H1 (cell line): ENCODE results near the gene DCAF4L1. TPM values are rescaled to one million over a fixed set of nuclear protein-coding genes. Genes with fewer than 3 reads are reported as not detected.

Experiments
- CTCF ChIA-PET: fragments of 300-600 bp; sonication (Branson Sonifier 250); formaldehyde crosslinking; loops from one replicate; lab custom pipeline; 2021; ENCODE audit not compliant: partially characterized antibody; lab: Charles Lee
- POLR2A ChIA-PET: fragments of 300-600 bp; sonication (Branson Sonifier 250); formaldehyde crosslinking; loops from one replicate; lab custom pipeline; 2021; ENCODE audit warnings: inconsistent platforms; ENCODE audit not compliant: partially characterized antibody; lab: Charles Lee
- DNase-seq, 2 experiments: peaks; one replicate each; pipeline versions ENCODE4 v3.0.0 to v3.0.0-alpha.2; 2010 to 2022; ENCODE audit warnings: low spot score in 2 of 2, low read depth in 1 of 2, mixed read lengths in 1 of 2
- FAIRE-seq: peaks from 2 replicates; lab custom pipeline; 2011; peaks lifted over from hg19 to GRCh38; lab: Jason Lieb, UNC
- H2AFZ ChIP-seq: 2 replicates; pipeline ENCODE4 v1.8.1; 2012; ENCODE audit warnings: low read length, inconsistent platforms
- H2AK5ac ChIP-seq: 2 replicates; pipeline ENCODE4 v1.6.1; 2013; ENCODE audit warnings: low read depth, low read length
- H2BK120ac ChIP-seq: replicated peaks from 2 replicates; pipeline ENCODE3; 2013; ENCODE audit warnings: low read depth, low read length, inconsistent platforms
- H2BK12ac ChIP-seq: 2 replicates; pipeline ENCODE4 v1.6.1; 2013; ENCODE audit warnings: low read depth, low read length
- H2BK15ac ChIP-seq: 2 replicates; pipeline ENCODE4 v1.6.1; 2013; ENCODE audit warnings: low read length
- H2BK20ac ChIP-seq: 2 replicates; pipeline ENCODE4 v1.6.1; 2013; ENCODE audit warnings: low read length
- H2BK5ac ChIP-seq: 2 replicates; pipeline ENCODE4 v1.6.1; 2013; ENCODE audit warnings: low read depth, low read length
- H3K14ac ChIP-seq: 2 replicates; pipeline ENCODE4 v1.6.1; 2013; ENCODE audit warnings: inconsistent platforms; ENCODE audit not compliant: insufficient read length
- H3K18ac ChIP-seq: 2 replicates; pipeline ENCODE4 v1.6.1; 2013; ENCODE audit warnings: low read length; ENCODE audit errors: extremely low read depth
- H3K23ac ChIP-seq: 2 replicates; pipeline ENCODE4 v1.6.1; 2013; ENCODE audit warnings: inconsistent platforms; ENCODE audit not compliant: insufficient read length
- H3K23me2 ChIP-seq: 2 replicates; pipeline ENCODE4 v1.6.1; 2013; ENCODE audit warnings: low read depth, low read length
- H3K27ac ChIP-seq: 2 replicates; pipeline ENCODE4 v1.6.1; 2011; ENCODE audit warnings: low read depth, low read length, inconsistent platforms
- H3K27me3 ChIP-seq, 4 experiments: replicated peaks in 1 of 4; 1 replicate in 1 of 4; 2 replicates in 3 of 4; pipeline versions ENCODE4 v1.6.1 to v1.8.1; 2011 to 2013; ENCODE audit warnings: low read length in 3 of 4, mild to moderate bottlenecking in 3 of 4, inconsistent platforms in 2 of 4, mixed read lengths in 2 of 4, moderate library complexity in 1 of 4; ENCODE audit not compliant: control insufficient read depth in 3 of 4, insufficient read depth in 3 of 4; ENCODE audit errors: extremely low read depth in 1 of 4
- H3K36me3 ChIP-seq, 4 experiments: 2 replicates each; pipeline versions ENCODE4 v1.6.1 to v1.8.1; 2011 to 2013; ENCODE audit warnings: mild to moderate bottlenecking in 4 of 4, low read length in 3 of 4, moderate library complexity in 2 of 4, control low read depth in 1 of 4, inconsistent platforms in 1 of 4; ENCODE audit not compliant: insufficient read depth in 4 of 4, control insufficient read depth in 2 of 4
- H3K4ac ChIP-seq: replicated peaks from 2 replicates; pipeline ENCODE3; 2013; ENCODE audit warnings: low read length, low read depth, mixed read lengths, inconsistent platforms; ENCODE audit not compliant: insufficient read length
- H3K4me1 ChIP-seq, 4 experiments: replicated peaks in 1 of 4; 1 replicate in 1 of 4; 2 replicates in 3 of 4; pipeline versions ENCODE4 v1.6.1 to v1.8.1; 2011 to 2013; ENCODE audit warnings: low read length in 3 of 4, inconsistent platforms in 2 of 4, mixed read lengths in 1 of 4; ENCODE audit not compliant: insufficient read depth in 4 of 4, control insufficient read depth in 3 of 4
- H3K4me2 ChIP-seq, 2 experiments: 2 replicates each; pipeline versions ENCODE4 v1.6.1 to v1.8.1; 2011 to 2013; ENCODE audit warnings: low read depth in 2 of 2, low read length in 2 of 2, control low read depth in 1 of 2, inconsistent platforms in 1 of 2, mild to moderate bottlenecking in 1 of 2; ENCODE audit not compliant: insufficient read depth in 1 of 2
- H3K4me3 ChIP-seq, 4 experiments: fragments of 200-600, 300-600 bp in 1 of 4; sonication (generic), shearing (Covaris generic), sonication (Bioruptor Twin) in 1 of 4; 2 replicates each; pipeline versions ENCODE4 v1.5.1 to v1.8.1; 2011 to 2016; ENCODE audit warnings: low read length in 4 of 4, low read depth in 3 of 4, control low read depth in 2 of 4, inconsistent platforms in 2 of 4, mild to moderate bottlenecking in 2 of 4, mixed read lengths in 1 of 4, moderate library complexity in 1 of 4; ENCODE audit not compliant: insufficient read depth in 2 of 4; ENCODE audit errors: extremely low read depth in 1 of 4
- H3K56ac ChIP-seq: replicated peaks from 2 replicates; pipeline ENCODE3; 2013; ENCODE audit warnings: low read depth, mild to moderate bottlenecking, mixed read lengths, low read length, inconsistent platforms; ENCODE audit not compliant: insufficient read length
- H3K79me1 ChIP-seq: 2 replicates; pipeline ENCODE4 v1.6.1; 2013; ENCODE audit warnings: low read depth, low read length, control low read depth
- H3K79me2 ChIP-seq, 2 experiments: 2 replicates each; pipeline versions ENCODE4 v1.6.1 to v1.8.1; 2012 to 2013; ENCODE audit warnings: low read length in 2 of 2, mild to moderate bottlenecking in 2 of 2, inconsistent platforms in 1 of 2; ENCODE audit not compliant: insufficient read depth in 2 of 2, control insufficient read depth in 1 of 2
- H3K9ac ChIP-seq, 4 experiments: replicated peaks in 1 of 4; 1 replicate in 1 of 4; 2 replicates in 3 of 4; pipeline versions ENCODE4 v1.6.1 to v1.8.1; 2011 to 2013; ENCODE audit warnings: low read depth in 3 of 4, low read length in 3 of 4, control low read depth in 2 of 4, mild to moderate bottlenecking in 2 of 4, moderate library complexity in 2 of 4, inconsistent platforms in 1 of 4; ENCODE audit errors: extremely low read depth in 1 of 4
- H3K9me3 ChIP-seq, 2 experiments: 2 replicates each; pipeline versions ENCODE4 v1.6.1 to v1.8.1; 2012 to 2013; ENCODE audit warnings: mild to moderate bottlenecking in 2 of 2, moderate library complexity in 2 of 2, control low read depth in 1 of 2, inconsistent platforms in 1 of 2, low read depth in 1 of 2, low read length in 1 of 2, mixed read lengths in 1 of 2; ENCODE audit not compliant: insufficient read depth in 2 of 2
- H4K20me1 ChIP-seq, 2 experiments: replicated peaks in 1 of 2; 2 replicates each; pipeline versions ENCODE3 to v1.8.1; 2011 to 2013; ENCODE audit warnings: inconsistent platforms in 2 of 2, low read length in 2 of 2, mild to moderate bottlenecking in 1 of 2; ENCODE audit not compliant: insufficient read depth in 2 of 2, control insufficient read depth in 1 of 2
- H4K5ac ChIP-seq: 2 replicates; pipeline ENCODE4 v1.6.1; 2013; ENCODE audit warnings: low read length, low read depth, mixed read lengths, inconsistent platforms; ENCODE audit not compliant: insufficient read length
- H4K8ac ChIP-seq: 2 replicates; pipeline ENCODE4 v1.8.0; 2013; ENCODE audit warnings: mild to moderate bottlenecking, moderate library complexity, low read length, inconsistent platforms; ENCODE audit not compliant: insufficient read depth; ENCODE audit errors: extremely low read depth
- H4K91ac ChIP-seq: replicated peaks from 2 replicates; pipeline ENCODE3; 2013; ENCODE audit warnings: low read length, mixed read lengths, inconsistent platforms; ENCODE audit not compliant: insufficient read length
- CBX8 ChIP-seq: fragments of 300-800, 300-1000 bp; sonication (generic); IDR thresholded peaks from 2 replicates; pipeline ENCODE4 v1.7.1; 2016; ENCODE audit warnings: low read depth, low read length, borderline replicate concordance
- HDAC2 ChIP-seq, 2 experiments: fragments of 300-600 bp in 1 of 2; sonication (generic) in 1 of 2; IDR thresholded peaks; 2 replicates each; pipeline ENCODE4 v1.6.1; 2011 to 2012; ENCODE audit warnings: low read depth in 2 of 2, low read length in 2 of 2, mild to moderate bottlenecking in 2 of 2, moderate library complexity in 2 of 2, borderline replicate concordance in 1 of 2, inconsistent platforms in 1 of 2
- KDM1A ChIP-seq: fragments of 200-600, 300-600 bp; sonication (generic); IDR thresholded peaks from 2 replicates; pipeline ENCODE4 v1.7.1; 2016; ENCODE audit warnings: mild to moderate bottlenecking, low read length, borderline replicate concordance
- RAD21 ChIP-seq, 2 experiments: IDR thresholded peaks in 1 of 2; conservative IDR thresholded peaks in 1 of 2; 2 replicates each; pipeline ENCODE4 v1.6.1; 2011; ENCODE audit warnings: low read depth in 2 of 2, low read length in 2 of 2, improper control_type of control experiment in 1 of 2, inconsistent platforms in 1 of 2, mild to moderate bottlenecking in 1 of 2, moderate library complexity in 1 of 2
- SRF ChIP-seq: IDR thresholded peaks from 2 replicates; pipeline ENCODE4 v1.6.1; 2011; ENCODE audit warnings: mild to moderate bottlenecking, low read depth, low read length, moderate library complexity
- TAF7 ChIP-seq: optimal IDR thresholded peaks from 2 replicates; pipeline ENCODE3; 2011; ENCODE audit warnings: low read depth, mild to moderate bottlenecking, inconsistent platforms, low read length, moderate library complexity, borderline replicate concordance
- polyA plus RNA-seq, 7 experiments: library from polyadenylated mRNA; depleted of rRNA in 3 of 7; stranded (reverse) in 5 of 7; unstranded in 2 of 7; fragments of >200 nt in 5 of 7; fragments of 200-250 nt in 2 of 7; gene quantifications; 1 replicate in 5 of 7; 2 replicates in 1 of 7; 4 replicates in 1 of 7; pipeline versions ENCODE4 v1.2.1 to v1.2.3, GENCODE V29; 2011 to 2013; ENCODE audit warnings: missing spikeins in 2 of 7, mixed read lengths in 2 of 7
- total RNA-seq: library from RNA; stranded (reverse); fragmentation: NEBNext Ultra II Directional; extraction: Animal tissue kit (Norgen Biotek cat#: 25700); gene quantifications from 2 replicates; pipeline ENCODE4 v1.2.1, GENCODE V29; 2021
- TF ChIP-seq, protein P1 (sequence below), 3 experiments: IDR thresholded peaks; 1 replicate in 2 of 3; 2 replicates in 1 of 3; pipeline versions ENCODE4 v1.5.1 to v1.6.1; 2011; ENCODE audit warnings: low read length in 3 of 3, mild to moderate bottlenecking in 3 of 3, inconsistent platforms in 2 of 3, low read depth in 1 of 3, moderate library complexity in 1 of 3; ENCODE audit not compliant: insufficient read depth in 1 of 3; ENCODE audit errors: control extremely low read depth in 1 of 3

Gene DCAF4L1
- total and polyA plus RNA-seq, 2 of the 8 experiments (the other 6 are each of a cell fraction or from before 2014, with no cell fraction given): 0.06 to 0.15 TPM

DNA sequence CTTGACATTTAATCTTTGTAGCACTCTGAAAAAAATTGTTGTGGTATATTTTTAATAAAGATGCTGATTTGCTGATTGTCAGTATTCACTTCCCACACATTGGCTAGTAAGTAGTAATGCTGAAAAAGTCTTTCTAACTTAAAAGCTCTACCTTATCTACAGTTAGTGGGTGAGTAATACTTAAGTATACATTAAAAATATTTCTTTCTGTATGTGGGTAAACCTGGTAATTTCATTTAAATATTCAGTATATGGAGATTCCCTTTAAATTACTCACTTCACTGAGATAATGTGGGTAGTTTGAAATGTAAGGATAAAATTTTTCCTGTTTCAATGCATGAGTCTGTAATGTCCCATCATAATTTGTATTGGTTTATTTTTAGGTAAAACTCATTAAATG, 40.7 kb upstream of the DCAF4L1 start:
- no peak overlapping the region for H3K4me3 ChIP-seq
- H2BK20ac ChIP-seq: no peak overlapping the region
- no peak overlapping the region for H3K4ac ChIP-seq
- H2BK15ac ChIP-seq: no peak overlapping the region
- no peaks in the 10 kb centered on the region for H3K79me1 ChIP-seq
- ChIA-PET CTCF (no interaction called here), POLR2A (no interaction called here)
- H2BK120ac ChIP-seq: no peak overlapping the region
- H3K27me3 ChIP-seq: no peaks in the 10 kb centered on the region
- no peak overlapping the region for H3K18ac ChIP-seq
- H2BK5ac ChIP-seq: no peak overlapping the region
- DNase-seq (no peak), FAIRE-seq (no peak)
- no peak overlapping the region for H2AFZ ChIP-seq
- H3K56ac ChIP-seq: no peak overlapping the region
- peaks cover 0 to 2% of the 10 kb centered on the region in 2 experiments for H4K20me1 ChIP-seq
- H3K9ac ChIP-seq: no peak overlapping the region
- H3K14ac ChIP-seq: no peak overlapping the region
- peaks cover 0 to 64% (median 16%) of the 10 kb centered on the region in 4 experiments; a peak in 5 of 8 replicates for H3K36me3 ChIP-seq
- H3K27ac ChIP-seq: no peak overlapping the region
- H3K23ac ChIP-seq: no peak overlapping the region
- peaks cover 0 to 6% (median 2%) of the 10 kb centered on the region in 4 experiments; a peak in 2 of 7 replicates for H3K4me1 ChIP-seq
- H4K91ac ChIP-seq: no peak overlapping the region
- H3K9me3 ChIP-seq: no peaks in the 10 kb centered on the region
- H3K23me2 ChIP-seq: no peaks in the 10 kb centered on the region; the same call in 1 of the 2 replicates
- no peak overlapping the region for H4K5ac ChIP-seq
- H3K4me2 ChIP-seq: no peak overlapping the region
- no peak for TF ChIP-seq TAF7
- no peak for TF ChIP-seq RAD21 (IDR thresholded peaks at IDR 0.05 in 1 of 2, conservative IDR thresholded peaks at IDR 0.05 in 1 of 2; ENCODE audit: low read depth in 2 of 2, low read length in 2 of 2)
- no peak for TF ChIP-seq SRF
- no peak for TF ChIP-seq CBX8
- TF ChIP-seq HDAC2 (IDR thresholded peaks at IDR 0.05; ENCODE audit: borderline replicate concordance in 1 of 2, low read depth in 2 of 2, low read length in 2 of 2): no peak
- TF ChIP-seq, protein P1, sequence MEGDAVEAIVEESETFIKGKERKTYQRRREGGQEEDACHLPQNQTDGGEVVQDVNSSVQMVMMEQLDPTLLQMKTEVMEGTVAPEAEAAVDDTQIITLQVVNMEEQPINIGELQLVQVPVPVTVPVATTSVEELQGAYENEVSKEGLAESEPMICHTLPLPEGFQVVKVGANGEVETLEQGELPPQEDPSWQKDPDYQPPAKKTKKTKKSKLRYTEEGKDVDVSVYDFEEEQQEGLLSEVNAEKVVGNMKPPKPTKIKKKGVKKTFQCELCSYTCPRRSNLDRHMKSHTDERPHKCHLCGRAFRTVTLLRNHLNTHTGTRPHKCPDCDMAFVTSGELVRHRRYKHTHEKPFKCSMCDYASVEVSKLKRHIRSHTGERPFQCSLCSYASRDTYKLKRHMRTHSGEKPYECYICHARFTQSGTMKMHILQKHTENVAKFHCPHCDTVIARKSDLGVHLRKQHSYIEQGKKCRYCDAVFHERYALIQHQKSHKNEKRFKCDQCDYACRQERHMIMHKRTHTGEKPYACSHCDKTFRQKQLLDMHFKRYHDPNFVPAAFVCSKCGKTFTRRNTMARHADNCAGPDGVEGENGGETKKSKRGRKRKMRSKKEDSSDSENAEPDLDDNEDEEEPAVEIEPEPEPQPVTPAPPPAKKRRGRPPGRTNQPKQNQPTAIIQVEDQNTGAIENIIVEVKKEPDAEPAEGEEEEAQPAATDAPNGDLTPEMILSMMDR (IDR thresholded peaks at IDR 0.05; ENCODE audit: control extremely low read depth in 1 of 3, insufficient read depth in 1 of 3, low read depth in 1 of 3, low read length in 3 of 3): no peak
- no peak for TF ChIP-seq KDM1A
- no peak overlapping the region for H2BK12ac ChIP-seq
- H2AK5ac ChIP-seq: no peak overlapping the region
- H3K79me2 ChIP-seq: peaks cover 6 to 59% of the 10 kb centered on the region in 2 experiments
- H4K8ac ChIP-seq: no peak overlapping the region
